ENCODE results near the gene CACNA2D3.
"Not testable (repeated sequence)": the region's sequence is repeated elsewhere in the genome, so short reads cannot be mapped to it uniquely, and the experiment has no call there.

CACNA2D3 gene

GRCh38 chr3:55085231-55085630 lies 962.9 kb downstream of the CACNA2D3 start:
- no peaks in the 10 kb centered on the region for H3K4me1 ChIP-seq (ENCODE audit: control insufficient read depth, insufficient read depth, low read length, unreplicated experiment)
- H3K27ac ChIP-seq (ENCODE audit: low read depth, low read length): no peak overlapping the region
- H3K79me2 ChIP-seq (ENCODE audit: control insufficient read depth, insufficient read depth, low read length, unreplicated experiment): no peaks in the 10 kb centered on the region
- no peak overlapping the region for H3K4me3 ChIP-seq (ENCODE audit: low read depth, low read length)
- H3K27me3 ChIP-seq (ENCODE audit: insufficient read depth, low read length): no peaks in the 10 kb centered on the region
- H2AFZ ChIP-seq (ENCODE audit: low read length, unreplicated experiment): no peak overlapping the region
- H3K36me3 ChIP-seq (ENCODE audit: insufficient read depth, low read length): no peaks in the 10 kb centered on the region

GRCh38 chr3:55089211-55089610 lies 966.9 kb downstream of the CACNA2D3 start:
- Histone ChIP-seq H3K4me1 (ENCODE audit: control insufficient read depth, insufficient read depth, low read length, unreplicated experiment) (no peaks in the 10 kb centered on the region), H3K4me3 (ENCODE audit: low read depth, low read length) (no peak overlapping the region), H3K27me3 (ENCODE audit: insufficient read depth, low read length) (no peaks in the 10 kb centered on the region)

DNA sequence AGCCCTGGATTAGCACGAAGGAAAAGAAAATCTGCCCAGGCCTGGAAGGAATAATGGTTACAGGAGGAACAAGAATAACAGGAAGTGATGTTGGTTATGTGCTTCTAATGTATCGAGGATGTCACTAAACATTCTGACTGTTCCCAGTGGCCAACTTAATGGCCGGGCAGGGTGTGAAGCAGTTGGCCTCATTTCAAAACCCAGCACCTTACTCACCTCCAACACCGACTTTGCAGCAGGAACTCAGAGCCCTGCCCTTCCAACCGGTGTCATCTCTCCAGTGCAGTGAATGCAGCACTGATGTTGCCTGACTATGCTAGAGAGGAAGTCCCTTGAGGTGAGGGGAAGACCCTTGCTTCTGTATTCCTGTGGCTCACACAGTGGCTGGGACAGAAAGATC lies 967.9 kb downstream of the CACNA2D3 start:
- no peaks in the 10 kb centered on the region for H3K36me3 ChIP-seq (ENCODE audit: insufficient read depth, low read length)
- H3K27ac ChIP-seq (ENCODE audit: low read depth, low read length): no peak overlapping the region
- H3K27me3 ChIP-seq (ENCODE audit: insufficient read depth, low read length): no peaks in the 10 kb centered on the region
- no peak overlapping the region for H3K4me3 ChIP-seq (ENCODE audit: low read depth, low read length)
- no peak overlapping the region for H2AFZ ChIP-seq (ENCODE audit: low read length, unreplicated experiment)
- no peaks in the 10 kb centered on the region for H3K4me1 ChIP-seq (ENCODE audit: control insufficient read depth, insufficient read depth, low read length, unreplicated experiment)
- no peaks in the 10 kb centered on the region for H3K79me2 ChIP-seq (ENCODE audit: control insufficient read depth, insufficient read depth, low read length, unreplicated experiment)

More at GRCh38 chr3:55089211-55089610, 966.9 kb downstream of the CACNA2D3 start:
- no peaks in the 10 kb centered on the region for H3K36me3 ChIP-seq (ENCODE audit: insufficient read depth, low read length)
- no peak overlapping the region for H3K27ac ChIP-seq (ENCODE audit: low read depth, low read length)
- no peak overlapping the region for H2AFZ ChIP-seq (ENCODE audit: low read length, unreplicated experiment)
- no peaks in the 10 kb centered on the region for H3K79me2 ChIP-seq (ENCODE audit: control insufficient read depth, insufficient read depth, low read length, unreplicated experiment)

DNA sequence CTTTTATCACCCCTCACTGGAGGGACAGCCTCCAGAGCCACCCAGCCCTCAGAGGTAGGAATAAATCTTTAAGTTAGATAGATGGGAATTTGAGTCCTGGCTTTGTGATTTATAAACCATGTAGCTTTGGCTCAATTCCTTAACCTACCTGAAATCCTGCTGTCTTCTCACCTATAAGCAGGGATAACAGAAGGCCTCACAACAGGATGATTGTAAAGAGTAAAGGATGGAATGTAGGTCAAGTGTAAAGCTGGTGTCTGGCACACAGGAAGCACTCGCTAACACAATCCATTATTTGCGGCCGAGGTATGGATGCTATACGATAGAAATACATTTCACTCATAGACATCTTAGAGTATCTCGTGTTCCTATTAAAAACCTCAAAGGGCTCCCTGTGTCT lies 968.4 kb downstream of the CACNA2D3 start:
- H3K79me2 ChIP-seq (ENCODE audit: control insufficient read depth, insufficient read depth, low read length, unreplicated experiment): no peaks in the 10 kb centered on the region
- H3K4me3 ChIP-seq (ENCODE audit: low read depth, low read length): no peak overlapping the region
- no peaks in the 10 kb centered on the region for H3K4me1 ChIP-seq (ENCODE audit: control insufficient read depth, insufficient read depth, low read length, unreplicated experiment)
- no peak overlapping the region for H3K27ac ChIP-seq (ENCODE audit: low read depth, low read length)
- no peak overlapping the region for H2AFZ ChIP-seq (ENCODE audit: low read length, unreplicated experiment)
- no peaks in the 10 kb centered on the region for H3K27me3 ChIP-seq (ENCODE audit: insufficient read depth, low read length)
- no peaks in the 10 kb centered on the region for H3K36me3 ChIP-seq (ENCODE audit: insufficient read depth, low read length)

- H3K27me3 ChIP-seq (ENCODE audit: insufficient read depth, low read length): no peaks in the 10 kb centered on the region
- no peaks in the 10 kb centered on the region for H3K79me2 ChIP-seq (ENCODE audit: control insufficient read depth, insufficient read depth, low read length, unreplicated experiment)
- H3K27ac ChIP-seq (ENCODE audit: low read depth, low read length): no peak overlapping the region
- no peak overlapping the region for H3K4me3 ChIP-seq (ENCODE audit: low read depth, low read length)
- no peak overlapping the region for H2AFZ ChIP-seq (ENCODE audit: low read length, unreplicated experiment)
- H3K36me3 ChIP-seq (ENCODE audit: insufficient read depth, low read length): no peaks in the 10 kb centered on the region
- H3K4me1 ChIP-seq (ENCODE audit: control insufficient read depth, insufficient read depth, low read length, unreplicated experiment): no peaks in the 10 kb centered on the region
Observed at GRCh38 chr3:55091381-55092225, 969.3 kb downstream of the CACNA2D3 start.

GRCh38 chr3:55094676-55095075 lies 972.3 kb downstream of the CACNA2D3 start:
- H3K36me3 ChIP-seq (ENCODE audit: insufficient read depth, low read length): no peaks in the 10 kb centered on the region
- H3K79me2 ChIP-seq (ENCODE audit: control insufficient read depth, insufficient read depth, low read length, unreplicated experiment): no peaks in the 10 kb centered on the region
- H3K27me3 ChIP-seq (ENCODE audit: insufficient read depth, low read length): no peaks in the 10 kb centered on the region
- H2AFZ ChIP-seq (ENCODE audit: low read length, unreplicated experiment): no peak overlapping the region
- H3K4me3 ChIP-seq (ENCODE audit: low read depth, low read length): no peak overlapping the region
- no peaks in the 10 kb centered on the region for H3K4me1 ChIP-seq (ENCODE audit: control insufficient read depth, insufficient read depth, low read length, unreplicated experiment)
- no peak overlapping the region for H3K27ac ChIP-seq (ENCODE audit: low read depth, low read length)

DNA sequence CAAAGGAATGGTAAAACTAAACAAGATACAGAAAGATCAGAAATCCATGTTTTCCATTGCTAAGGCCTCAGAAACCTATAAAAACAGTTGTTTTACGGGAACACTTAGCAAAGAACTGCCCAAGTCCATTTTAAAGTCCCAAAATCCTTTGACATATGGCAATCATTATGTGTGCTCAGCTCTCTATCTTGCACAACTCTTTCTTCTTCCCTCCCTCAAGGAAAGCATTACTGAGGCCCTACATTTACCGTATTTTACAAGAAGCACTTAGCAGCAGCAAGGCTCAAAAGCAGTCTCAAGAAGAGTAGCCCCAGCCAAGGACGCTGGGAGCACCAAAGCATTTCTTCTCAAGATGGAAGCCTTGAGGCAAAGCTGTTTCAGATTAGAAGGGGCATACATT lies 975.1 kb downstream of the CACNA2D3 start:
- Histone ChIP-seq H3K4me3 (ENCODE audit: low read depth, low read length) (no peak overlapping the region), H3K79me2 (ENCODE audit: control insufficient read depth, insufficient read depth, low read length, unreplicated experiment) (no peaks in the 10 kb centered on the region), H2AFZ (ENCODE audit: low read length, unreplicated experiment) (no peak overlapping the region), H3K4me1 (ENCODE audit: control insufficient read depth, insufficient read depth, low read length, unreplicated experiment) (no peaks in the 10 kb centered on the region), H3K27ac (ENCODE audit: low read depth, low read length) (no peak overlapping the region), H3K36me3 (ENCODE audit: insufficient read depth, low read length) (no peaks in the 10 kb centered on the region), H3K27me3 (ENCODE audit: insufficient read depth, low read length) (no peaks in the 10 kb centered on the region)

DNA sequence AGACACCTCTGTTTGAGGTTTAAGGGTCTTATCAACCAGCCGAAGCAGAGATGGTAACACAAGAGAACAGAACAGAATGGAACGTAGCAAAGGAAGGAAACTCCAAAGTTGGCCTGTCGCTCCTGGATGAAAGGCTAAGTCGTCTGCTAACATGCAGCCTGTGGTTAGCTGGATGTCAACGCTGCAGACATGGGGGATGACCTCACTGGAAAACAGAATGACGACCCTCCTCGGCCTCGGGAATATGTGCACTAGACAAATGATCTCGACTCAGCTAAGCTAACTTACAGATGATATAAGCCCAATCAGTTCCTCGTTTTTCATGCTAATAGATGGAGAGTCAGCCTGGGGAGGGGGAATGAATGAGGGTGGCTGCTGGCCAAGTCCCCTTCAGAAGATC lies 983.3 kb downstream of the CACNA2D3 start:
- Histone ChIP-seq H3K4me1 (ENCODE audit: control insufficient read depth, insufficient read depth, low read length, unreplicated experiment) (no peaks in the 10 kb centered on the region), H3K79me2 (ENCODE audit: control insufficient read depth, insufficient read depth, low read length, unreplicated experiment) (no peaks in the 10 kb centered on the region), H3K36me3 (ENCODE audit: insufficient read depth, low read length) (no peaks in the 10 kb centered on the region), H3K27me3 (ENCODE audit: insufficient read depth, low read length) (no peaks in the 10 kb centered on the region), H3K27ac (ENCODE audit: low read depth, low read length) (no peak overlapping the region), H3K4me3 (ENCODE audit: low read depth, low read length) (no peak overlapping the region), H2AFZ (ENCODE audit: low read length, unreplicated experiment) (no peak overlapping the region)

DNA sequence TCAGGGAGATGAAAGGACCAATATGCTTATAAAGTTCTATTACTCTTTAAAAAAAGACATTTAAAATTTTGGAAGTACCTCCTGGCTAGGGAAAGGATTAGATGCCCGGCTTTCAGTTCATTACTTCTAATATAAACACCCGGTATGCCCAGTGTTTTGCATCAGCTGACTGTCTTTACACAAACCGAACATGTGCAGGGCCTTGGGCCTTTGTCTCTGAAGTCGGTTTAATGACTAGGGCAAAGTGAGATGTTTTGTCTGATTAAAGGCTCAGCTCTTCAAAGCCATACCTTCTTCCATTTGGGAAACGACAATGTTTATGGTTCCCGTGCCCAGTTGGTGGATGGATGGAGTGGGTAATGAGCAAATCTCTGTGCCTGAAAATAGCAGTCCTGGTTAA lies 984.8 kb downstream of the CACNA2D3 start:
- Histone ChIP-seq H2AFZ (ENCODE audit: low read length, unreplicated experiment) (no peak overlapping the region), H3K27ac (ENCODE audit: low read depth, low read length) (no peak overlapping the region), H3K4me1 (ENCODE audit: control insufficient read depth, insufficient read depth, low read length, unreplicated experiment) (no peaks in the 10 kb centered on the region), H3K27me3 (ENCODE audit: insufficient read depth, low read length) (no peaks in the 10 kb centered on the region), H3K36me3 (ENCODE audit: insufficient read depth, low read length) (no peaks in the 10 kb centered on the region), H3K4me3 (ENCODE audit: low read depth, low read length) (no peak overlapping the region), H3K79me2 (ENCODE audit: control insufficient read depth, insufficient read depth, low read length, unreplicated experiment) (no peaks in the 10 kb centered on the region)

DNA sequence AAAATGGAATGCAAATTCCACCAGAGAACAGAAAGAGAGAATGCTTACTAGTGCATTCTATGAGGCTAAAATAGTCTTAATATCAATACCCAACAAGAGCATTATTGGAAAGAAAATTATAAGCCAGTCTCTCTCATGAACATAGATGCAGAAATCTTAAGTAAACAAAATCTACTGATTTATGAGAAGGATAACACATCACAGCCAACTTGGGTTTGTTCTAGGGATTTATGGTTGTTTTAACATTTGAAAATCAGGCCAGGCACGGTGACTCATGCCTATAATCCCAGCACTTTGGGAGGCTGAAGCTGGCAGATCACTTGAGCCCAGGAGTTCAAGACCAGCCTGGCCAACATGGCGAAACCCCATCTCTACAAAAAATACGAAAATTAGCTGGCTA lies 989.6 kb downstream of the CACNA2D3 start:
- H3K27ac ChIP-seq (ENCODE audit: low read depth, low read length); H3K4me3 ChIP-seq (ENCODE audit: low read depth, low read length): not testable (repeated sequence)

GRCh38 chr3:55118451-55118850 lies 996.1 kb downstream of the CACNA2D3 start:
- Histone ChIP-seq H3K36me3 (ENCODE audit: insufficient read depth, low read length) (no peaks in the 10 kb centered on the region), H3K79me2 (ENCODE audit: control insufficient read depth, insufficient read depth, low read length, unreplicated experiment) (no peaks in the 10 kb centered on the region), H3K4me1 (ENCODE audit: control insufficient read depth, insufficient read depth, low read length, unreplicated experiment) (no peaks in the 10 kb centered on the region), H3K27me3 (ENCODE audit: insufficient read depth, low read length) (no peaks in the 10 kb centered on the region), H2AFZ (ENCODE audit: low read length, unreplicated experiment) (no peak overlapping the region), H3K4me3 (ENCODE audit: low read depth, low read length) (no peak overlapping the region), H3K27ac (ENCODE audit: low read depth, low read length) (no peak overlapping the region)

More for the DNA sequence above, 989.6 kb downstream of the CACNA2D3 start:
- not testable (repeated sequence) for H3K4me1 ChIP-seq (ENCODE audit: control insufficient read depth, insufficient read depth, low read length, unreplicated experiment); H2AFZ ChIP-seq (ENCODE audit: low read length, unreplicated experiment); H3K36me3 ChIP-seq (ENCODE audit: insufficient read depth, low read length); H3K79me2 ChIP-seq (ENCODE audit: control insufficient read depth, insufficient read depth, low read length, unreplicated experiment); H3K27me3 ChIP-seq (ENCODE audit: insufficient read depth, low read length)

Measured in ACC112 (cell line).